HG03095 (cell line): ENCODE results near the gene KRTAP4-11.
"Not testable (repeated sequence)": the region's sequence is repeated elsewhere in the genome, so short reads cannot be mapped to it uniquely, and the experiment has no call there.

ENCODE experiments used
- ATAC-seq: cut with Tn5 transposase; IDR thresholded peaks from one replicate; pipeline ENCODE4 v1.9.1; 2021; ENCODE audit warnings: moderate library complexity; ENCODE audit not compliant: unreplicated experiment

Gene KRTAP4-11

DNA sequence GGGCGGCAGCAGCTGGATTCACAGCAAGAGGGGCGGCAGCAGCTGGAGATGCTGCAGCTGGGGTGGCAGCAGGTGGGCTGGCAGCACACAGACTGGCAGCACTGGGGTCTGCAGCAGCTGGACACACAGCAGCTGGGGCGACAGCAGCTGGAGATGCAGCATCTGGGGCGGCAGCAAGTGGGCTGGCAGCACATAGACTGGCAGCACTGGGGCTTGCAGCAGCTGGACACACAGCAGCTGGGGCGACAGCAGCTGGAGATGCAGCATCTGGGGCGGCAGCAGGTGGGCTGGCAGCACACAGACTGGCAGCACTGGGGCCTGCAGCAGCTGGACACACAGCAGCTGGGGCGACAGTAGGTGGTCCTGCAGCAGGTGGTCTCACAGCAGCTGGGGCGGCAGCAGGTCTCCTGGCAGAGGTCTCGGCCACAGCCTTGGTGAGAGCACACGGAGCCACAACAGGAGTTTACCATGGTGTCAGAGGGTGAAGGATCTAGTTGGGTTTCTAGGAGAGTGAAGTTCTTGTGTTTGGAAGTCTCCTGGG, at the start of gene KRTAP4-11:
Gene KRTAP4-11 (minus strand): TSS at position 528 of the 541 bp plus-strand sequence. CDS start 58 bp downstream, at position 470.
- not testable (repeated sequence) for ATAC-seq

DNA sequence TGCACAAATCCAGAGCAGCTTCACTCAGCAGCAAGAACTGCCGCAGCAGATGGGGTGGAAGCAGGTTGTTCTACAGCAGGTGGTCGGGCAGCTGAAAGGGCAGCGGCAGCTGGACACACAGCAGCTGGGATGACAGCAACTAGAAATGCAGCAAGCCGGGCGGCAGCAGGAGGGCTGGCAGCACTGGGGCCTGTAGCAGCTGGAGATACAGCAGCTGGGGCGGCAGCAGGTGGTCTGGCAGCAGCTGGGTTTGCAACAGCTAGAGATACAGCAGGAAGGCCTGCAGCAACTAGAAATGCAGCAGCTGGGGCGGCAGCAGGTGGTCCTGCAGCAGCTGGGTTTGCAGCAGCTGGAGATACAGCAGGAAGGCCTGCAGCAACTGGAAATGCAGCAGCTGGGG, 49.4 kb upstream of the KRTAP4-11 start:
- ATAC-seq = no peak

DNA sequence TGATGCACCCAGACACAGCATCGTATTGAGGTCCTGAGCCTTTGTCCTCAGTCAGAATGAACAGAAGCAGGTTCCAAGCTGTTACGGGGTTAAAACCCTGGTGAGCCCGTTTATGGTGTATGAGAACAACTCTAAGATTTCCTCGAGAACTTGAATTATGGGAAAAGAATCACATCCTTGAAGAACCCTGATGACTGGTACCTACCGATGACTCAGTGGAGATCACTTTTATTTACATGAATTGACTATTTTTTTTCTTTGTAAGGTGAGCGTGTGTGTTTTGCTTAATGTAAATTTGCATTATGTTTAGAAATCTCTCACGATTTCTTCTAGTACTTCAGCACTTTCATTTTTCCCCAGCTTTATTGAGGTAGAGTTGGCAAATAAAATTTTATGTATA, 45.7 kb upstream of the KRTAP4-11 start:
- no peak for ATAC-seq

DNA sequence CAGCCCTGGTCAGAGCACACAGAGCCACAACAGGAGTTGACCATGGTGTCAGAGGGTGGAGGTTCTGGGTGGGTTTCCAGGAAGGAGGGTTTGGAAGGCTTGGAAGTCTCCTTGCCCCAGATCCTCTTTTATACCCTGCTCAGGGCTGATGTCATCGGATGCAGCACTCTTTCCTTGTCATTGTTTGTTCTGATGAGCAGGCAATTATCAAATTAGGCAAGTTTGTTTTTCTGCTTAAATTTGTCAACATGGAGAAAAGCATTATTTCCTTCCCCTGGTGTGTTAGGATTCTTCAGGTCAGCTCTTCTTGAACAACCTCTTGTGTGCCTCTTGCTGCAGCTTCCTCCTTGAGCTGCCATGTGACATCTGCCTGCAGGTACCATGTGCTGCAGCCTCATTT, 42.5 kb upstream of the KRTAP4-11 start, which contains the start of gene KRTAP4-4:
Gene KRTAP4-4 (minus strand): TSS at position 101 of the 400 bp plus-strand sequence. CDS start 57 bp downstream, at position 44.
- no peak for ATAC-seq

DNA sequence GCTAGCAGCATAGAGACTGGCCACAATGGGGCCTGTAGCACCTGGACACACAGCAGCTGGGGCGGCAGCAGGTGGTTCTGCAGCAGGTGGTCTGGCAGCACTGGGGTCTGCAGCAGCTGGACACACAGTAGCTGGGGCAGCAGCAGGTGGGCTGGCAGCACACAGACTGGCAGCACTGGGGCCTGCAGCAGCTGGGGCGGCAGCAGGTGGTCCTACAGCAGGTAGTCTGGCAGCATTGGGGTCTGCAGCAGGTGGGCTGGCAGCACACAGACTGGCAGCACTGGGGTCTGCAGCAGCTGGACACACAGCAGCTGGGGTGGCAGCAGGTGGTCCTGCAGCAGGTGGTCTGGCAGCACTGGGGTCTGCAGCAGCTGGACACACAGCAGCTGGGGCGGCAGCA, 42.0 kb upstream of the KRTAP4-11 start:
- not testable (repeated sequence) for ATAC-seq

DNA sequence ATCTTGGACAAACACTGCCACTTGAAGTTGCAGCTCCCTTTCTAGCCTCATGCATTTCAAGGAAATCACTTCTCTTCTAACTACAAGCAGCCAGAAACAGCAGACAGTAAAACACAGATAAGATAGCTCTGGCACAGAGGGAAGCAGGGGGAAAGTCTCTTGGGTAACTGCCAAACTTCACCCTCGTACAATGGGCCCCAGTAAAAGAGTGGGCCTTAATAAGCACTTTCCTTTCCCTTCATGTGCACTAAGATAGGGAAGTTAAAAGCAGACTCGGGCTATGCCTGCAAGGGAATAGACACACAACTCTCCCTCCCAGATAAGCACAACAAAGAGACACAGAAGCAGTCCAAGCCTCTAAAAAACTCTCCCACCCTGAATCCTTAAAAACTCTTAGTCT, 35.7 kb upstream of the KRTAP4-11 start:
- no peak for ATAC-seq

DNA sequence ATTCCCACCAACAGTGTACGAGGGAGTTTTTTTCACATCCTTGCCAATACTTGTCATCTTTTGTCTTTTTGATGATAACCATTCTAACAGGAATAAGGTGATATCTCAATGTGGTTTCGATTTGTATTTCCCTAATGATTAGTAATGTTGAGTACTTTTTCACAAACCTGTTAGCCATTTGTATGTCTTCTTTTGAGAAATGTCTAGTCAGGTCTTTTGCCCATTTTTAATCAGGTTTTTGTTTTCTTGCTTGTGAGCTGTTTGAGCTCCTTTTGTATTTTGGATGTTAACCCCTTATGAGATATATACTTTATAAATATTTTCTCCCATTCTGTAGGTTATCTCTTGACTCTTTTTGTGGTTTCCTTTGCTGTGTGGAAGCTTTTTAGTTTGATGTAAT, 33.4 kb upstream of the KRTAP4-11 start:
- no peak for ATAC-seq

DNA sequence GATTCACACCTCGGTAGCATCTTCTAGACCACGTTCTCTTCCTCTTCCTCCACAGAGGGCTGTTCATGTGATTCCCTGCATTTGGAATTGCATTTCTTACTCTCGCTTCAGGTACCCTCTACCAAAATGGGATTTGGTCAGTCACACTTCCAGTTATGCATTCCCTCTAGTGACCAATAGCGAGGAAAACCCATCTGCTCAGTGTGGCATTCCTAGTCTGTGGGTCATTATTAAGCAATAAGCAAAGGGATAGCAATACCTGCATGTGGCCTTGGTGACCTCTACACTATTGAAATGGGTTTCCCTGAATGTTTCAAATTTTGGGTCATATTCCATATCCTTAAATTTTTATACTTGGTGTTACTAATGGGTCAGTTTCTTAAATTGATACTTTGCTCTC, 31.9 kb upstream of the KRTAP4-11 start:
- ATAC-seq = no peak

DNA sequence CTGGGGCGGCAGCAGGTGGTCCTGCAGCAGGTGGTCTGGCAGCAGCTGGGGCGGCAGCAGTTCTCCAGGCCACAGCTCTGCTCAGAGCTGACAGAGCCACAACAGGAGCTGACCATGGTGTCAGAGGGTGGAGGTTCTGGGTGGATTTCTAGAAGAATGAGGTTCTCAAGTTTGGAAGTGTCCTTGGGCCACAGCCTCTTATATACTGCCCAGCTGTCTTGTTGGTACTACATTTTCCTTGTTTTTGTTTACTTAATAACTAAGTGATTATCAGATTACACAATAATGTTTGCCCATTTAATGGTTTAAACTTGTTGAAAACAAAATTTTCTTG, 31.4 kb upstream of the KRTAP4-11 start, which contains the start of gene KRTAP4-5:
Gene KRTAP4-5 (minus strand): TSS at position 174 of the 334 bp plus-strand sequence. CDS start 58 bp downstream, at position 116.
- no peak for ATAC-seq

DNA sequence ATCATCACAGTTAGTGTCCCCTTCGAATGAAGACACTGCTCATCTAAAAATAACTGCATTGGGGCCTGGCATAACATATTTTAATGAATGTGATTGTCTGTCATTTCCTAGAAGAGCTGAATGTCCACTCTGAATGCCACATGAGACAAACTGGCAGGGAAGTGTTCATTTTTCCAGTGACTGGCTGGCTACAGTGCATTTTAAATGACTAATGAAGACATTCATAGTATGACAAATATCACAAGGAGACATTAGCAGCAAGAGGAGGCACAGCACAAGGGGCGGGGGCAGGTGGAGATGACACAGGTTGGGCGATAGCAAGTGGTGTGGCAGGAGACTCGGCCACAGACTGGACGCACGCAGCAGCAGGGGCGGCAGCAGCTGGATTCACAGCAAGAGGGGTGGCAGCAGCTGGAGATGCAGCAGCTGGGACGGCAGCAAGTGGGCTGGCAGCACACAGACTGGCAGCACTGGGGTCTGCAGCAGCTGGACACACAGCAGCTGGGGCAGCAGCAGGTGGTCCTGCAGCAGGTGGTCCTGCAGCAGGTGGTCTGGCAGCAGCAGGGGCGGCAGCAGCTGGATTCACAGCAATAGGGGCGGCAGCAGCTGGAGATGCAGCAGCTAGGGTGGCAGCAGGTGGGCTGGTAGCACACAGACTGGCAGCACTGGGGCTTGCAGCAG, 30.9 kb upstream of the KRTAP4-11 start:
- not testable (repeated sequence) for ATAC-seq

DNA sequence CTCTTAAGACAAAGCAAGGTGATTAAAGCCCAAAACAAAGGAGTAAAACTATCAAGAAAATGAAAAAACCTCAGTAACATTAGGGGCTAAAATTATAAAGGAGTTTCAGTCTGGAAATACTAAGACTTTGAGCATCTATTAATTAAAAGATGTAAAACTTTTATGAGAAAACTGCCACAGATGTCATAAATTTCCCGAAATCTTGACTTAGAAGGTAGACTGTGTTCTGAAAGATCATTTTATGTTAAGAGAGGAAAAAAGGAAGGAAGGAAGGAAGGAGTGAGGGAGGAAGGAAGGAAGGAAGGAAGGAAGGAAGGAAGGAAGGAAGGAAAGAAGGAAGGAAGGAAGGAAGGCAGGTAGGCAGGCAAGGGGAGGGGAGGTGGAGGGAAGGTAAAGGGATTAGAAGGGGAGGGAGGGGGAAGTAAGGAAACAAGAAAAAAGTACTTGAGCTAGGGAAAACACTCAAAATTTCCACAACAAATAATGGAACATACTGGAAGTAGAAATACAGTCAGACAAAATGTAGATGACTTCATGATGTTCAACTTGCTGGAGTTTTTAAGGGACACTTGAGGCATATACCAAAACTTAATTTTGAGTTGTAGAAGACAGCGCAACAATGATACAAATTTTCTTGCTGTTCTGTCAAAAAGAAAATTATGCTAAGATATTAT, 29.5 kb upstream of the KRTAP4-11 start:
- no peak for ATAC-seq

DNA sequence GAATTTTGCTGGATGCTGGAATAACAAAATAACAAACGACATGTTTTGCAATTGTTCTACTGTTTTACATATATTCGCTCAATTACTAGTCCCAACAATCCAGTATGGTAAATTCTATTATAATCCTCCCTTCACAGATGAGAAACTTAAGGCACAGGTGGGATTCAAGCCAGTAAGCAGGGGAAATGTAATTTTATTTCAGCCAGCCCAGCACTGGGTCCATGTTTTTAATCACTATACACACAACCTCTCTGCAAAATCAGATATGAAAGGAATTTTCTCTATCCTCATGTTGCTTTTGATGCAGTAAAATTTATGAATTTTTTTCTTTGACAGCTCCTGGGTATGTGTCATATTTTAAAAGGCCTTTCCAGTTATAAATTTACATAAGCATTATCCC, 27.1 kb upstream of the KRTAP4-11 start:
- no peak for ATAC-seq

DNA sequence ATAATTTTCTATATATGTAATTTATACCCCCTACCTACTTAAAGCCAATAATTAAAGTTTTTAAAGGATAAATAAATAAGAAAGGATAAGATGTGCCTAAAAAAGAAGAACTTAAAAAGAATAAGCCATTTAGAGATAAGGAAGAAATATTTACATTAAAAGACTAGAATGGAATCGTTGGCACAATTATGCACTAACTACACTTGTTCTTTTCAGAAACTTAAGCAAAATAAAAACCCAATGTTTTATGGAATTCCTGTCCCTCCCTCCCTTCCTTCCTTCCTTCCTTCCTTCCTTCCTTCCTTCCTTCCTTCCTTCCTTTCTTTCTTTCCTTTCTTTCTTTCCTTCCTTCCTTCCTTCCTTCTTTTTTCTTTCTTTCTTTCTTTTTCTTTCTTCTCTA, 26.7 kb upstream of the KRTAP4-11 start:
- no peak for ATAC-seq

DNA sequence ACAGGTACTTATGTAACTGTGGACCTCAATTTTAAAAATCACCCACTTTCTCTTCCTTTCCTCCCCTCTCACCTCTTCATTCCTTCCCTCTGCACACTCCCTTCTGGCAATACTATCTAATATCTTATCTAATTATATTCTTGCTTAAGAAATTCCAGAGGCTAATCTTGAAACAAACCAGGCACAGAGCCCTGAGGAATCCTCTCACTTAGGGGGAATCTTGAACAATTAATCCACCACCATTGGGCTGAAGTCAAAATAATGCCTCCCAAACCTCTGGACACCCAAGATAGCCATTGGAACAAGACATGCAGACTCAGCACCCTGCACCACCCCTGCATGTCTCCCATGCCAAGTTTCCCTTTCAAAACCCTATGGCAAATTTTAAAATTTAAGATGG, 23.2 kb upstream of the KRTAP4-11 start:
- ATAC-seq = no peak

DNA sequence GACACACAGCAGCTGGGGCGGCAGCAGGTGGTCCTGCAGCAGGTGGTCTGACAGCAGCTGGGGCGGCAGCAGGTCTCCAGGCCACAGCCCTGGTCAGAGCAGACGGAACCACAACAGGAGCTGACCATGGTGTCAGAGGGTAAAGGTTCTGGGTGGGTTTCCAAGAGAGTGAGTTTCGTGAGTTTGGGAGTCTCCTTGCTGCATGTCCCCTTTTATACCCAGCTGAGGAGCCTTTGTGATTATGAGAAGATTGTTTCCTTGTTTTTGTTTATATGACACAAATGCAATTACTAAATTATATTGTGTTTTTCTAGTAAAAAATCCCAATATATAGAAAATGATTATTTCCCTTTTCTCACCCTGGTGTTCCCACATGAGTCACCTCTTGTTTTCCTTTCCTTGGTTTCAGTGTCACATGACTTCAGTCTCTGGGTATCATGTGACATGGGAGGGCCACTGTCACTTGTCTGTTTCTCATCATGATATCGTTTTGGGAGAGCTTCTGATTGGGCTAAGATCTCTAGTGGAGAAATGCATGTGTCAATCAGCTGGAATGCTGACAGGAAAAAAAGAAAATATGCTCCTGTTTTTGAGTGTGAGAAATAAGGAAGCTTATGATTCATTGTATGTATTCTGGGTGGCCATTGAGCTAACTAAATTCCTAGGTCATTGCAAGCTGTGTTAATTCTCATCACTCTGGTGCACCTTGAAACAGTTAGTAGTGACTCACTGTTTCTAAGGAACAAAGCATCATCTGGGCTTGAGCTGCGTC, 22.4 kb upstream of the KRTAP4-11 start, which contains the start of gene KRTAP4-6:
Gene KRTAP4-6 (minus strand): TSS at position 185 of the 772 bp plus-strand sequence. CDS start 57 bp downstream, at position 128.
- ATAC-seq = no peak

DNA sequence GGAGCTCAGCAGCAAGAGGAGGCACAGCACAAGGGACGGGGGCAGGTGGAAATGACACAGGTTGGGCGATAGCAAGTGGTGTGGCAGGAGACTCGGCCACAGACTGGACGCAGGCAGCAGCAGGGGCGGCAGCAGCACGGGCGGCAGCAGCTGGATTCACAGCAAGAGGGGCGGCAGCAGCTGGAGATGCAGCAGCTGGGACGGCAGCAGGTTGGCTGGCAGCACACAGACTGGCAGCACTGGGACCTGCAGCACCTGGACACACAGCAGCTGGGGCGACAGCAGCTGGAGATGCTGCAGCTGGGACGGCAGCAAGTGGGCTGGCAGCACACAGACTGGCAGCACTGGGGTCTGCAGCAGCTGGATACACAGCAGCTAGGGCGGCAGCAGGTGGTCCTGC, 21.7 kb upstream of the KRTAP4-11 start:
- ATAC-seq = not testable (repeated sequence)

DNA sequence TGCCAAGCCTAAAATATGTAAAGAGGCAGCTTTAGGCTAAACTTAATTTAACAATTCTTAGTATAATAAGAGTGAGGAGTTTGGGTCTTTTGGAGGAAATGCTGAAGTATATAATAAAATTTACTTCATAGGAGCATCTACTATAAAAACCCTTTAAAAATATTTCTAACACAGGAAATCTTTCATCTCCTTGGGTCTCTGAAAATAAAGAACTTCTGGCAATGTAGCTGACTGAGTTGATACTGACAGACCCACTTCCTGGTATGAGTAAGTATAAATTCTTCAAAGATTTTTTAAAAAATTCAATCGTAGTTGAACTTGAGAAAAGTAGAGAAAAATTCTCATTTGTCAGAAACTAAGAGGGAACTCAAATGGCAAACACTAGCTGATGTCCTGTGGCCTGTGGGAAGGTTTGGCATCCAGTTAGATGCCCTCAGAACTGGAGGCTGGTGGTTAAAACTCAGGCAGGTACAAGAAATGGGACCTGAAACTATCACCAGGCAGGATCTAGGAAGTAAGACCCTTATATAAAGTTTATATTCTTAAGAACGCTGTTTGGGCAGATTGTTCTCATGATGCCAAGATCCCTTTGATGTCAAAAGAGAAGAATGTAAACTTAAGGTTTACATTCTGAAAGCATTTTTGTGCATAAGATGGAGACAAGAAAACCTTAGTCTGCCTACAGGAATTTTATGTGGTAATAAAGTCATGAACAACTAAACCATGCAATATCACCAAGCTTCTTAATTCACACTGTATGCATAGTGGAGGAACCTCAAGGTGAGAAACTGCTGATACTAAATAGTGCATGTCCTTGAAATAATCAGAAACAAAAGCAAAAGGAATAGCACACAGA, 15.9 kb upstream of the KRTAP4-11 start:
- ATAC-seq = no peak

DNA sequence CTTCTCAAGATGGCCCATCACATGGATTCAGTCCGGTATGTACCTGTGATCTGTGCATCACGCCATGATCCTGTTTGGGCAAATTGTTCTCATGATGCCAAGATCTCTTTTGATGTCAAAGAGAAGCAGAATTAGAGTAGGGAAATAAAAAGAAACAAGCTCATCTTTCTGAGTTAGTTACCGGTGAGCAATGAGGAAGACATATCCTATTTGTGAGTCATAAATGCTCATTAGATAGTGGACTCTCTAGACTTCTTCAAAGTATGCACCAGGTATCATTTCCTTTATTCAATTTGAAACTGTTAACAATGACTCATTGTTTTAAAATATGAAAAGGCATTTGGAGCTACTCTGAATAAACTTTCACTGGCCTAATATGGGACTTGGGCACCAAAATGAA, 13.8 kb upstream of the KRTAP4-11 start:
- ATAC-seq = no peak

DNA sequence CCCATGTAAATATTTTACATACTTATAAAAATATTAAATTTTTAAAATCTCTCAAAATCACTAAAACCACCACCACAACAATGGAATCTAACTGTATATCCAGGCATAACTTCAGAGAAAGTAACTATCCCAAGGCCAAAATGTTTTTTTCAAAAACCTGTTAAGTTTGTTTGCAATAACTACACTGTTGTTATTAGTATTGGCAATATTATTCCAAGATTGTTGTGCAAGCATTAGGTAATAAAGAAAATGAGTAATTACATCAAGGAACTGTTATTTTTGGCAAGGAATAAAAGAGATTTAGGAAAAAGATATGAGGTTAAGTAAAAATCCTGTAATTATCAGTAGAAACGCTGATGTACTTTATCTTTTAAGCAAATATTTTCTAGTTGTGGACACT, 9.2 kb upstream of the KRTAP4-11 start:
- no peak for ATAC-seq

DNA sequence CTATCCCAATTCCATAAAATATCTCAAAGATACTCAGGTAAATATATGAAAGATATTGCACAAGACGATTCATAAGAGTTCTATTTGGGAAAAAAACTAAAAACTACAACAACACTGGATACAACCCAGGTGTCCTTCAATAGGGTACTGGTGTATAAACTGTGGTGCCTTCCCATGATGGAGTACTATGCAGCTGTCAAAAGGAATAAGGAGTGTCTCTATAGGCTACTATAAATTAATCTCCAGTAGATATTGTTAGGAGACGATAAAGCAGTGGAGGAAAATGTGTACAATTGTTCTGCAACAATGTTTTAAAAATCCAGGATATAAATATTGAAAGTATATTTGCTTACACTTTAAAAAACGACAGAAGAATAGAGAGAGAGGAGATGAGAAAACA, 8.2 kb upstream of the KRTAP4-11 start:
- ATAC-seq = no peak
